GM08714 (cell line): Measurements from ENCODE around the gene LRIT1.
A peak's percentile ranks its signal among the peaks of the same experiment; 100 is the strongest.

Experiments
- H3K4me3 ChIP-seq: fragments of 200-500 bp; sonication (Bioruptor generic); 2 replicates; pipeline ENCODE4 v1.5.1; 2014; ENCODE audit warnings: mild to moderate bottlenecking, low read length, inconsistent platforms
- ZNF274 ChIP-seq: IDR thresholded peaks from 2 replicates; pipeline ENCODE4 v1.6.1; 2012; ENCODE audit warnings: mild to moderate bottlenecking, low read depth, low read length

LRIT1 gene

GRCh38 chr10:84195044-84195830 lies 46.1 kb downstream of the LRIT1 start:
- peak overlapping the region; percentile 49; the same call in 1 of the 2 replicates for H3K4me3 ChIP-seq
- no peak for TF ChIP-seq ZNF274

- H3K4me3 ChIP-seq, result peak within 1 kb of the TSS; percentile 49; the same call in 1 of the 2 replicates
- TF ChIP-seq ZNF274, result no peak
These were observed 46.8 kb downstream of the LRIT1 start, which contains the start of gene CDHR1 for GRCh38 chr10:84194424-84195043. TSS of gene CDHR1 (plus strand) at chr10:84194537. CDS start at chr10:84194761, 224 bp downstream.

GRCh38 chr10:84193846-84194423 lies 47.4 kb downstream of the LRIT1 start:
- H3K4me3 ChIP-seq, result peak overlapping the region; percentile 3; the same call in 1 of the 2 replicates
- TF ChIP-seq ZNF274, result no peak

GRCh38 chr10:84193327-84193726 lies 48.0 kb downstream of the LRIT1 start:
- H3K4me3 ChIP-seq, result no peak overlapping the region
- no peak for TF ChIP-seq ZNF274

- no peak overlapping the region for H3K4me3 ChIP-seq
- no peak for TF ChIP-seq ZNF274
These were observed 50.2 kb downstream of the LRIT1 start for GRCh38 chr10:84191106-84191505.

- H3K4me3 ChIP-seq, result no peak overlapping the region
- no peak for TF ChIP-seq ZNF274
These were observed 50.7 kb downstream of the LRIT1 start for GRCh38 chr10:84190621-84191020.

- no peak for TF ChIP-seq ZNF274
- no peak overlapping the region for H3K4me3 ChIP-seq
These were observed 52.5 kb downstream of the LRIT1 start for GRCh38 chr10:84188815-84189214.

GRCh38 chr10:84185526-84186175 lies 55.7 kb downstream of the LRIT1 start:
- TF ChIP-seq ZNF274, result no peak
- H3K4me3 ChIP-seq, result no peak overlapping the region

- TF ChIP-seq ZNF274, result no peak
- no peak overlapping the region for H3K4me3 ChIP-seq
These were observed 56.8 kb downstream of the LRIT1 start for GRCh38 chr10:84184517-84184916.

- TF ChIP-seq ZNF274, result no peak
- H3K4me3 ChIP-seq, result no peak overlapping the region
These were observed 59.7 kb downstream of the LRIT1 start for GRCh38 chr10:84181631-84182030.
